Epithelial cell of proximal tubule (primary cell): ENCODE results near the gene CCDC167. TPM values are rescaled to one million over a fixed set of nuclear protein-coding genes. Genes with fewer than 3 reads are reported as not detected.

Experiments used
- DNase-seq: peaks from one replicate; pipeline ENCODE4 v3.0.0-alpha.2; 2011; ENCODE audit warnings: low read depth
- H3K4me3 ChIP-seq: 2 replicates; pipeline ENCODE4 v1.5.1; 2011; ENCODE audit warnings: low read depth, mild to moderate bottlenecking, low read length
- total RNA-seq: library from RNA; depleted of rRNA; stranded (reverse); fragments of >200 nt; gene quantifications from 2 replicates; pipeline ENCODE4 v1.2.3, GENCODE V29; 2015
- TF ChIP-seq, protein P1 (sequence below): conservative IDR thresholded peaks from 2 replicates; pipeline ENCODE4 v1.5.1; 2012; ENCODE audit warnings: low read depth, mild to moderate bottlenecking, low read length

CCDC167 gene
- total RNA-seq, 1 donor from 2014 or later: 136 TPM

DNA sequence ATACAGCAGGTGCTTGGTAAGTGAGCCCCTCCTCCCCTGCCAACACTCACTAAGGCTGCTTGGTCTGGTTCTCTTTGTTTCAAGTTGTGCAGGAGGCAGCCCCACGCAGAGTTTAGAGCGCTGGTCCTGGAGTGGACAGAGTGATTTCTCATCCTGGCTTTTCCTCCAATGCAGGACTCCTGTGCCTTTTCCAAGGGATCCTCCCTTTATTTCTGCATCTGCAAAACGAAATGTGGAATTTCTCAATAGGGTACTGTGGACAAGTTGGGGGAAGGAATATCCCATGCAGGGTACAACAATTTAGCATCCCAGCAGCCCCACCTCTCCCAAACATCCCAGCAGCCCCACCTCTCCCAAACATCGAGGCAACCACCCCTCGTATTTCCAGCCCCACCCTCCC lies 30.6 kb upstream of the CCDC167 start:
- H3K4me3 ChIP-seq: no peak overlapping the region
- TF ChIP-seq, protein P1, sequence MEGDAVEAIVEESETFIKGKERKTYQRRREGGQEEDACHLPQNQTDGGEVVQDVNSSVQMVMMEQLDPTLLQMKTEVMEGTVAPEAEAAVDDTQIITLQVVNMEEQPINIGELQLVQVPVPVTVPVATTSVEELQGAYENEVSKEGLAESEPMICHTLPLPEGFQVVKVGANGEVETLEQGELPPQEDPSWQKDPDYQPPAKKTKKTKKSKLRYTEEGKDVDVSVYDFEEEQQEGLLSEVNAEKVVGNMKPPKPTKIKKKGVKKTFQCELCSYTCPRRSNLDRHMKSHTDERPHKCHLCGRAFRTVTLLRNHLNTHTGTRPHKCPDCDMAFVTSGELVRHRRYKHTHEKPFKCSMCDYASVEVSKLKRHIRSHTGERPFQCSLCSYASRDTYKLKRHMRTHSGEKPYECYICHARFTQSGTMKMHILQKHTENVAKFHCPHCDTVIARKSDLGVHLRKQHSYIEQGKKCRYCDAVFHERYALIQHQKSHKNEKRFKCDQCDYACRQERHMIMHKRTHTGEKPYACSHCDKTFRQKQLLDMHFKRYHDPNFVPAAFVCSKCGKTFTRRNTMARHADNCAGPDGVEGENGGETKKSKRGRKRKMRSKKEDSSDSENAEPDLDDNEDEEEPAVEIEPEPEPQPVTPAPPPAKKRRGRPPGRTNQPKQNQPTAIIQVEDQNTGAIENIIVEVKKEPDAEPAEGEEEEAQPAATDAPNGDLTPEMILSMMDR: no peak
- DNase-seq: no peak

DNA sequence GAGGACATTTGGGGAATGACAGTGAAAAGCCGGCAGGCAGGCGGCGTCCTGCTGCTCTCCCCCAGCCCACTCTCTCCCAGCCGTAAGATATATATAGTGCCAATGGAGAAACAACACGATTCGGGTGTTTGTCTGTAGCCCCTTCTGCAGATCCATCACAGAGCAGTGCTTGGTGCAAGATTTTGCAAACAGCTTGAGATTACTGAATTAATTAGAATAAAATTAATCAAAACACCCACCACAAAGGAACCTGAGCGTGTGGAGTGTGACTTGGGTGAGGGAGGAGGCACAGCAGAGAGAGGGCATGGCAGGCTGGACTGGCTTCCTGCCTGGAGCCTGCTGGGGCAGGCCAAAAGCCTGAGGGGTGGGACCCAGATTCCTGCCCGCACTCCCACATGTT lies 28.8 kb upstream of the CCDC167 start:
- no peak overlapping the region for H3K4me3 ChIP-seq
- TF ChIP-seq, protein P1: no peak
- DNase-seq: no peak

DNA sequence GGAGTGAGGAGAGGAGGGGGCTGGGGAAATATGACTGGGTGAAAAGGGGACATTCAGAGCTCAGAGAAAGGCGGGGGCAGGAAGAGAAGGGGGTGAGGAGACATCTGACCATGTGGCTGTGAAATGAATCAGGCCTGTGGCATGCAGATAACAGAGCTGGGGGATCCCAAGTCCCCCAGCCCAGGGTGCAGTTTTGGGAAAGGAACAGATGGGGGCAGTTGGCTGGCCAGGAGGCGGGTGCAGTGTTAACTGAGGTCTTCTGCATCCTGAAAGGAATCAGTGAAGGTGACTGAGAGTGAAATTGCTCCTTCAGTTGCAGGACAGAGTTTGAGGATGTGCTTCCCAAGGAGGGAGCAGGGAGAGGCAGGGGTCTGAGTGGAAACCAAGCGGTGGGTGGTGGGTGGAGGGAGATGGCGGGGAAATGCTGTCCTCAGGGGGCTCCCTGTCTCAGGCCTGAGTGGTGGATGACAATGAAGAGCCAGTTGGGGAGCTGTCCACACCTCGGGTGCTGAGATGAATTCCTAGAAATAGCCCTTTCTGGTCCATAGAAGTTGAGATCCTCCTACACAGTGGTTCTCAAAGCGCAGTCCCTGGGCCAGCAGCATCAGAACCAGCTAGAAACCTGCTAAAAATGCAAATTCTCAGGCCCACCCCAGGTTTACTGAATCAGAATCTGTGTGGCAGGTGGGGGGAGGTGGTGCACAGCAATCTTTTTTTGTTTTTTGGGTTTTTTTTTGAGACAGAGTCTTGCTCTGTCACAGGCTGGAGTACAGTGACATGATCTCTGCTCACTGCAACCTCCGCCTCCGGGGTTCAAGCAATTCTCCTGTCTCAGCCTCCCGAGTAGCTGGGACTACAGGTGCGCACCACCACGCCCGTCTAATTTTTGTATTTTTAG lies 26.0 kb upstream of the CCDC167 start:
- DNase-seq: no peak

DNA sequence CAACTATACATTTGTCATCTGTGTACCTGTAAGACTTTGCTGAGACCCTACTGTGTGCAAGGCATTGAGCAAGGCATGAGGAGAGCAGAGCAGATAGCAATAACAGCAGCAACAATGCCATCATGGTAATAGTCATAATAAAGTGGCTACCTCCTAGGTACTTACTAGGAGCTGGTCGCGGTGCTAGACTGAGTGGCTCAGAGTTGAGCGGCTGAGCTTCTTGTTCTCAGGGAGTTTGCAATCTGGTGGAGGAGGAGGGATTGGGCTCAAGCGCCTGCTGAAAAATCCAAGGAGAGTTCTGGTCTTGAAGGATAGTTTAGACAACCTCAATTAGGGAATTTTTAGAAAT lies 25.3 kb upstream of the CCDC167 start:
- no peak overlapping the region for H3K4me3 ChIP-seq
- no peak for DNase-seq
- TF ChIP-seq, protein P1: no peak

More for the DNA sequence above, 26.0 kb upstream of the CCDC167 start:
- no peak overlapping the region for H3K4me3 ChIP-seq
- TF ChIP-seq, protein P1: no peak

DNA sequence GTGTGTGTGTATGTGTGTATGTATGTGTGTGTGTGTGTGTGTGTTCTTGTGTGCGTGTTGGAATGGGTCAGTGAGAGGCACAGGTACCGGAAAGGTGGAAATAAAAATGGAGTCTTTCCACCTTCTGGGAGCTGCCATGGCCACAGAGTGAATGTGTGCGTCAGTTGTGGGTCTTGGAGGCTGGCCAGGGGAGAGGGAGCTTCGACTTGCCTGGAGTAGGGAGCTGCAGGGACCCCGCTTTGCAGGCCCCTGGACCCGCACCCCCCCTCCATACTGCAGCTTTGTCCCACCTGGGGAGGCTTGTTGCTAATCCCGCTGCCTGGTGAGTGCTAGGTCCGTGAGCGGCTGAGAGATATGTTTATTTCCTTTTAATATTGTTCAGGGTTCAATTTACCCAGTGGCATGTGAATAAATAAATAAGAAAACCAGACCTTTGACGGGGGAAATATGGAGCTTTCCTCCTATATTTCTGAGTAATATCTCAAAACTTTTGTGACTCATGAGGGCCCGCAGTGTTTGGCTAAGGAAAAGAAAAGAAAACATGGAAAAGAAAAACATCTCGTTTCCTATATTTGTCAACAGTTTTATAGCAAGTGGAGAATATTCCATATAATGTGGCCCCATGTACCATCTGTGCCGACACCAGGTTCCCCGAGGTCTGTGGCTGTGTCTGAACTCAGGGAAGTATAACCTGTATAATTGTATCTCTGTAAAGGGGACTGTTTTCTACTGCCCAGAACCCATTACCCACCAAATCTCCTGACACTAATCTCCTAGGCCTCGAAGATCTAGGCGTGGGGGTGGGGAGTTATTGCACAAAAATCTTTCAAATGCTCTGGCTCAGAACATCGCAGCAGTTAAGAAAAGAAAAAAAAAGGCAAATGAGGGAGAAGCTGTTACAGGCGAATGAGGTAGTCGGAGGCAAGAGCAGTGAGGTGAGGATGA lies 24.6 kb upstream of the CCDC167 start:
- no peak for DNase-seq
- TF ChIP-seq, protein P1: no peak
- no peak overlapping the region for H3K4me3 ChIP-seq

DNA sequence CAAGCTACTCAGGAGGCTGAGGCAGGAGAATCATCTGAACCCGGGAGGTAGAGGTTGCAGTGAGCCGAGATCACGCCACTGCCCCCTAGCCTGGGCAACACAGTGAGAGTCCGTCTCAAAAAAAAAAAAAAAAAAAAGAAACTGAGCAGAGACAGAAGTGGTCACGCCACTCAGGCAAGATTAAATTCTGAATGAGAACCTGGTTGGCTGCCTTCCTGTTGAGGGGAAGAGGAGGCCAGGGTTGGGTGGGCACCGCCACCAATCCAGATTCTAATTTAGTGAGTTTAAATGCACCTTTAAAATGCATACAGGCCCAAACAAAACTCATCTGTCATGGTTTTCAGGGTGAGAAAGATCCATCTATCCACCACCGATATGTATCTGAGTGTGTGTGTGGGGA lies 23.7 kb upstream of the CCDC167 start:
- DNase-seq: no peak
- no peak overlapping the region for H3K4me3 ChIP-seq
- TF ChIP-seq, protein P1: no peak
